NCI-H2107 (cell line): Measurements from ENCODE around the gene KATNAL1.
"Not testable (repeated sequence)": the region's sequence is repeated elsewhere in the genome, so short reads cannot be mapped to it uniquely, and the experiment has no call there.

ENCODE experiments used
- DNase-seq: peaks from one replicate; lab custom pipeline; 2025; lab: John Stamatoyannopoulos, UW

The KATNAL1 gene

GRCh38 chr13:30292325-30292724, 15.0 kb downstream of the KATNAL1 start:
- no peak for DNase-seq

- no peak for DNase-seq
These were observed 16.4 kb downstream of the KATNAL1 start for GRCh38 chr13:30290812-30291436.

- no peak for DNase-seq
These were observed 17.8 kb downstream of the KATNAL1 start for GRCh38 chr13:30289533-30289932.

GRCh38 chr13:30286059-30286458, 21.3 kb downstream of the KATNAL1 start:
- not testable (repeated sequence) for DNase-seq

GRCh38 chr13:30276178-30276577, 31.2 kb downstream of the KATNAL1 start:
- no peak for DNase-seq

- DNase-seq = no peak
These were observed 33.3 kb downstream of the KATNAL1 start for GRCh38 chr13:30274083-30274482.

- not testable (repeated sequence) for DNase-seq
These were observed 37.3 kb downstream of the KATNAL1 start for GRCh38 chr13:30270035-30270434.

GRCh38 chr13:30268673-30269072, 38.7 kb downstream of the KATNAL1 start:
- DNase-seq = no peak

- DNase-seq = no peak
These were observed 40.6 kb downstream of the KATNAL1 start for GRCh38 chr13:30266756-30267155.

GRCh38 chr13:30259149-30259733, 48.1 kb downstream of the KATNAL1 start:
- DNase-seq = not testable (repeated sequence)

GRCh38 chr13:30257468-30258099, 49.8 kb downstream of the KATNAL1 start:
- no peak for DNase-seq

- DNase-seq = no peak
These were observed 50.5 kb downstream of the KATNAL1 start for GRCh38 chr13:30256713-30257467.

GRCh38 chr13:30255696-30256095, 51.7 kb downstream of the KATNAL1 start:
- no peak for DNase-seq

GRCh38 chr13:30253830-30254229, 53.5 kb downstream of the KATNAL1 start:
- no peak for DNase-seq

GRCh38 chr13:30247406-30247805, 59.9 kb downstream of the KATNAL1 start:
- DNase-seq = no peak

- DNase-seq = no peak
These were observed 65.8 kb downstream of the KATNAL1 start for GRCh38 chr13:30241532-30241931.

- DNase-seq = no peak
These were observed 66.7 kb downstream of the KATNAL1 start for GRCh38 chr13:30240608-30241007.

- no peak for DNase-seq
These were observed 72.1 kb downstream of the KATNAL1 start for GRCh38 chr13:30235216-30235615.

GRCh38 chr13:30234619-30235162, 72.7 kb downstream of the KATNAL1 start:
- DNase-seq = no peak

GRCh38 chr13:30224732-30225131, 82.6 kb downstream of the KATNAL1 start:
- DNase-seq = no peak

- no peak for DNase-seq
These were observed 85.1 kb downstream of the KATNAL1 start for GRCh38 chr13:30222254-30222653.

GRCh38 chr13:30216111-30216510, 91.2 kb downstream of the KATNAL1 start:
- no peak for DNase-seq

GRCh38 chr13:30212256-30212655, 95.1 kb downstream of the KATNAL1 start:
- no peak for DNase-seq
